GM23338 (cell line): ENCODE measurements around the gene SLC2A4RG. TPM values are rescaled to one million over a fixed set of nuclear protein-coding genes. Genes with fewer than 3 reads are reported as not detected.

Experiments
- ATAC-seq: fragments of 200-7000 bp; cut with Tn5 transposase; 3 replicates; pipeline ENCODE4 v1.9.1; 2020
- DNase-seq: peaks from one replicate; pipeline ENCODE4 v3.0.0-alpha.2; 2015; ENCODE audit warnings: low spot score
- H2AFZ ChIP-seq: fragments of 200-600 bp; sonication (generic); 2 replicates; pipeline ENCODE4 v1.8.0; 2016; ENCODE audit warnings: antibody characterized with exemption, mild to moderate bottlenecking, moderate library complexity
- H3F3A ChIP-seq: fragments of 200-600 bp; sonication (generic); replicated peaks from 2 replicates; pipeline ENCODE4 v1.8.0; 2017; ENCODE audit warnings: antibody characterized with exemption, mixed run types, low read depth
- H3K27ac ChIP-seq: fragments of 200-600 bp; sonication (generic); 2 replicates; pipeline ENCODE4 v1.6.1; 2016; ENCODE audit warnings: low read depth
- H3K27me3 ChIP-seq: fragments of 200-600 bp; sonication (generic); 2 replicates; pipeline ENCODE4 v1.8.0; 2016; ENCODE audit warnings: mild to moderate bottlenecking, mixed run types, moderate library complexity; ENCODE audit not compliant: insufficient read depth
- H3K36me3 ChIP-seq: fragments of 200-600 bp; sonication (generic); 2 replicates; pipeline ENCODE4 v1.8.0; 2016; ENCODE audit warnings: mild to moderate bottlenecking; ENCODE audit not compliant: insufficient read depth
- H3K4me1 ChIP-seq: fragments of 200-600 bp; sonication (generic); 2 replicates; pipeline ENCODE4 v1.8.0; 2016; ENCODE audit warnings: mild to moderate bottlenecking, moderate library complexity; ENCODE audit not compliant: insufficient read depth
- H3K4me2 ChIP-seq: fragments of 200-600 bp; sonication (generic); 2 replicates; pipeline ENCODE4 v1.7.1; 2017; ENCODE audit warnings: mixed run types
- H3K4me3 ChIP-seq: fragments of 200-600 bp; sonication (generic); 2 replicates; pipeline ENCODE4 v1.6.1; 2016; ENCODE audit warnings: mixed run types
- H3K79me2 ChIP-seq: fragments of 200-600 bp; sonication (generic); replicated peaks from 2 replicates; pipeline ENCODE4 v1.8.0; 2017; ENCODE audit warnings: mild to moderate bottlenecking; ENCODE audit not compliant: insufficient read depth
- H3K9me2 ChIP-seq: fragments of 200-600 bp; sonication (generic); 2 replicates; pipeline ENCODE4 v1.8.0; 2017; ENCODE audit not compliant: insufficient read depth
- H4K20me1 ChIP-seq: fragments of 200-600 bp; sonication (generic); replicated peaks from 2 replicates; pipeline ENCODE4 v1.8.0; 2017; ENCODE audit warnings: mild to moderate bottlenecking; ENCODE audit not compliant: insufficient read depth
- H3K27ac Mint-ChIP-seq: 2 replicates; pipeline ENCODE4 v1.8.0; 2020; ENCODE audit warnings: inconsistent platforms, mild to moderate bottlenecking, moderate library complexity, mixed read lengths
- H3K27me3 Mint-ChIP-seq: 3 replicates; pipeline ENCODE4 v1.8.0; 2022; ENCODE audit warnings: low read depth, mild to moderate bottlenecking, moderate library complexity, mixed read lengths, inconsistent platforms; ENCODE audit not compliant: insufficient read depth, poor library complexity
- H3K36me3 Mint-ChIP-seq: 3 replicates; pipeline ENCODE4 v1.8.0; 2021; ENCODE audit warnings: low read depth, mild to moderate bottlenecking, inconsistent platforms, moderate library complexity, mixed read lengths
- H3K4me1 Mint-ChIP-seq: 3 replicates; pipeline ENCODE4 v1.8.0; 2020; ENCODE audit warnings: mild to moderate bottlenecking, inconsistent platforms, mixed read lengths
- H3K4me3 Mint-ChIP-seq: 3 replicates; pipeline ENCODE4 v1.8.0; 2021; ENCODE audit warnings: moderate library complexity, mild to moderate bottlenecking, inconsistent platforms, mixed read lengths
- H3K9me3 Mint-ChIP-seq: 3 replicates; pipeline ENCODE4 v1.8.0; 2020; ENCODE audit warnings: moderate library complexity, mild to moderate bottlenecking, inconsistent platforms, mixed read lengths
- CREB1 ChIP-seq: fragments of 250-450 bp; sonication (Bioruptor Pico); IDR thresholded peaks from 2 replicates; pipeline ENCODE4 v1.5.0; 2020; ENCODE audit warnings: low read depth, mild to moderate bottlenecking, moderate library complexity
- EZH2 ChIP-seq: fragments of 200-600 bp; sonication (generic); IDR thresholded peaks from one replicate; pipeline ENCODE4 v1.8.0; 2017; ENCODE audit warnings: antibody characterized with exemption, mild to moderate bottlenecking, low read depth; ENCODE audit not compliant: unreplicated experiment
- EZH2phosphoT487 ChIP-seq: fragments of 200-600 bp; sonication (generic); IDR thresholded peaks from one replicate; pipeline ENCODE4 v1.8.1; 2018; ENCODE audit warnings: antibody characterized with exemption; ENCODE audit not compliant: unreplicated experiment
- JUNB ChIP-seq: IDR thresholded peaks from one replicate; pipeline ENCODE4 v1.6.1; 2016; ENCODE audit warnings: antibody characterized with exemption; ENCODE audit not compliant: unreplicated experiment
- NANOG ChIP-seq: IDR thresholded peaks from 2 replicates; pipeline ENCODE4 v1.6.1; 2016; ENCODE audit warnings: antibody characterized with exemption, borderline replicate concordance
- POLR2AphosphoS5 ChIP-seq: IDR thresholded peaks from 2 replicates; pipeline ENCODE4 v1.6.1; 2016; ENCODE audit warnings: antibody characterized with exemption, low read depth
- STAT1 ChIP-seq: IDR thresholded peaks from one replicate; pipeline ENCODE4 v1.6.1; 2016; ENCODE audit warnings: antibody characterized with exemption; ENCODE audit not compliant: unreplicated experiment
- ZNF114 ChIP-seq: fragments of 250-450 bp; sonication (Bioruptor Pico); IDR thresholded peaks from 2 replicates; pipeline ENCODE4 v1.5.0; 2020; ENCODE audit warnings: mild to moderate bottlenecking, moderate library complexity
- ZNF331 ChIP-seq: fragments of 250-450 bp; sonication (Bioruptor Pico); IDR thresholded peaks from 2 replicates; pipeline ENCODE4 v1.5.0; 2020; ENCODE audit warnings: low read depth, mild to moderate bottlenecking, moderate library complexity
- polyA plus RNA-seq: library from polyadenylated mRNA; unstranded; fragments of >200 nt; fragmentation: Nextera tagmentation; extraction: Ambion mirVana; gene quantifications from 2 replicates; pipeline ENCODE4 v1.2.1, GENCODE V29; 2016
- total RNA-seq: library from RNA; depleted of rRNA; stranded (reverse); fragments of >200 nt; shearing (Covaris generic); gene quantifications from 2 replicates; pipeline ENCODE4 v1.2.3, GENCODE V29; 2014
- TF ChIP-seq, protein P1 (sequence below): IDR thresholded peaks from one replicate; pipeline ENCODE4 v1.6.1; 2018; ENCODE audit warnings: antibody characterized with exemption; ENCODE audit not compliant: unreplicated experiment
- TF ChIP-seq, protein P2 (sequence below): fragments of 250-450 bp; sonication (Bioruptor Pico); IDR thresholded peaks from 2 replicates; pipeline ENCODE4 v1.5.0; 2020; ENCODE audit warnings: mild to moderate bottlenecking, moderate library complexity
- TF ChIP-seq, protein P3 (sequence below): IDR thresholded peaks from 2 replicates; pipeline ENCODE4 v1.6.1; 2016; ENCODE audit warnings: antibody characterized with exemption
- TF ChIP-seq, protein P4 (sequence below), 2 experiments: fragments of 200-600 bp in 1 of 2; sonication (generic) in 1 of 2; conservative IDR thresholded peaks; 2 replicates each; pipeline versions ENCODE4 v1.5.1 to v1.6.1; 2016 to 2017; ENCODE audit warnings: antibody characterized with exemption in 2 of 2, low read depth in 2 of 2, mild to moderate bottlenecking in 2 of 2, moderate library complexity in 1 of 2

SLC2A4RG gene
- total and polyA plus RNA-seq, 2 experiments from 2014 or later = 22.8 to 42.0 TPM

DNA sequence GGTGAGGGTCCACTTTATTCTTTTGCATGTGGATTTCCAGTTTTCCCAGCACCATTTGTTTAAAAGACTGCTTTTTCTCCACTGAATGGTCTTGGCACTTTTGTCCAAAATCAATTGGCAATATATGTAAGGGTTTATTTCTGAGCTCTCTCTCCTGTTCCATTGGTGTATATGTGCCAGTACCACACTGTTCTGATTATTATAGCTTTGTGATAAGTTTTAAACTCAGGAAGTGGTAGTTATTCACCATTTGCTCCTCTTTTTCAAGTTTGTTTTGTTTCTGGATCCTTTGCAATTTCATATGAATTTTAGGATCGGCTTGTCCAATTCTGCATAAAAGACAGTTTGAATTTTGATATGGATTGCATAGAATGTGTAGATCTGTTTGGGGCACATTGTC is 27.4 kb upstream of the SLC2A4RG start:
- H3K9me3 Mint-ChIP-seq = no peaks in the 10 kb centered on the region
- Histone ChIP-seq H3K4me2 (no peak overlapping the region), H3K36me3 (peaks cover 4% of the 10 kb centered on the region; the same call in 1 of the 2 replicates), H2AFZ (no peak overlapping the region), H3F3A (0 out of 2 replicates have a peak, but pooled peaks cover 12% of the 10 kb centered on the region), H3K27me3 (no peaks in the 10 kb centered on the region), H4K20me1 (peaks cover 12% of the 10 kb centered on the region), H3K4me1 (no peaks in the 10 kb centered on the region), H3K9me2 (no peaks in the 10 kb centered on the region), H3K79me2 (peaks cover 87% of the 10 kb centered on the region), H3K27ac (no peak overlapping the region), H3K4me3 (no peak overlapping the region)
- peaks cover 2% of the 10 kb centered on the region for H3K27me3 Mint-ChIP-seq
- no peak for DNase-seq
- no peak for ATAC-seq
- no peak overlapping the region for H3K27ac Mint-ChIP-seq
- H3K4me3 Mint-ChIP-seq = no peak overlapping the region
- TF ChIP-seq EZH2 (no peak), STAT1 (no peak), EZH2phosphoT487 (no peak), ZNF331 (CRISPR knock-in tag) (no peak), NANOG (no peak), POLR2AphosphoS5 (no peak), JUNB (no peak), CREB1 (no peak), ZNF114 (CRISPR knock-in tag) (no peak)
- TF ChIP-seq, protein P1, sequence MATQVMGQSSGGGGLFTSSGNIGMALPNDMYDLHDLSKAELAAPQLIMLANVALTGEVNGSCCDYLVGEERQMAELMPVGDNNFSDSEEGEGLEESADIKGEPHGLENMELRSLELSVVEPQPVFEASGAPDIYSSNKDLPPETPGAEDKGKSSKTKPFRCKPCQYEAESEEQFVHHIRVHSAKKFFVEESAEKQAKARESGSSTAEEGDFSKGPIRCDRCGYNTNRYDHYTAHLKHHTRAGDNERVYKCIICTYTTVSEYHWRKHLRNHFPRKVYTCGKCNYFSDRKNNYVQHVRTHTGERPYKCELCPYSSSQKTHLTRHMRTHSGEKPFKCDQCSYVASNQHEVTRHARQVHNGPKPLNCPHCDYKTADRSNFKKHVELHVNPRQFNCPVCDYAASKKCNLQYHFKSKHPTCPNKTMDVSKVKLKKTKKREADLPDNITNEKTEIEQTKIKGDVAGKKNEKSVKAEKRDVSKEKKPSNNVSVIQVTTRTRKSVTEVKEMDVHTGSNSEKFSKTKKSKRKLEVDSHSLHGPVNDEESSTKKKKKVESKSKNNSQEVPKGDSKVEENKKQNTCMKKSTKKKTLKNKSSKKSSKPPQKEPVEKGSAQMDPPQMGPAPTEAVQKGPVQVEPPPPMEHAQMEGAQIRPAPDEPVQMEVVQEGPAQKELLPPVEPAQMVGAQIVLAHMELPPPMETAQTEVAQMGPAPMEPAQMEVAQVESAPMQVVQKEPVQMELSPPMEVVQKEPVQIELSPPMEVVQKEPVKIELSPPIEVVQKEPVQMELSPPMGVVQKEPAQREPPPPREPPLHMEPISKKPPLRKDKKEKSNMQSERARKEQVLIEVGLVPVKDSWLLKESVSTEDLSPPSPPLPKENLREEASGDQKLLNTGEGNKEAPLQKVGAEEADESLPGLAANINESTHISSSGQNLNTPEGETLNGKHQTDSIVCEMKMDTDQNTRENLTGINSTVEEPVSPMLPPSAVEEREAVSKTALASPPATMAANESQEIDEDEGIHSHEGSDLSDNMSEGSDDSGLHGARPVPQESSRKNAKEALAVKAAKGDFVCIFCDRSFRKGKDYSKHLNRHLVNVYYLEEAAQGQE = no peak
- TF ChIP-seq, protein P2, sequence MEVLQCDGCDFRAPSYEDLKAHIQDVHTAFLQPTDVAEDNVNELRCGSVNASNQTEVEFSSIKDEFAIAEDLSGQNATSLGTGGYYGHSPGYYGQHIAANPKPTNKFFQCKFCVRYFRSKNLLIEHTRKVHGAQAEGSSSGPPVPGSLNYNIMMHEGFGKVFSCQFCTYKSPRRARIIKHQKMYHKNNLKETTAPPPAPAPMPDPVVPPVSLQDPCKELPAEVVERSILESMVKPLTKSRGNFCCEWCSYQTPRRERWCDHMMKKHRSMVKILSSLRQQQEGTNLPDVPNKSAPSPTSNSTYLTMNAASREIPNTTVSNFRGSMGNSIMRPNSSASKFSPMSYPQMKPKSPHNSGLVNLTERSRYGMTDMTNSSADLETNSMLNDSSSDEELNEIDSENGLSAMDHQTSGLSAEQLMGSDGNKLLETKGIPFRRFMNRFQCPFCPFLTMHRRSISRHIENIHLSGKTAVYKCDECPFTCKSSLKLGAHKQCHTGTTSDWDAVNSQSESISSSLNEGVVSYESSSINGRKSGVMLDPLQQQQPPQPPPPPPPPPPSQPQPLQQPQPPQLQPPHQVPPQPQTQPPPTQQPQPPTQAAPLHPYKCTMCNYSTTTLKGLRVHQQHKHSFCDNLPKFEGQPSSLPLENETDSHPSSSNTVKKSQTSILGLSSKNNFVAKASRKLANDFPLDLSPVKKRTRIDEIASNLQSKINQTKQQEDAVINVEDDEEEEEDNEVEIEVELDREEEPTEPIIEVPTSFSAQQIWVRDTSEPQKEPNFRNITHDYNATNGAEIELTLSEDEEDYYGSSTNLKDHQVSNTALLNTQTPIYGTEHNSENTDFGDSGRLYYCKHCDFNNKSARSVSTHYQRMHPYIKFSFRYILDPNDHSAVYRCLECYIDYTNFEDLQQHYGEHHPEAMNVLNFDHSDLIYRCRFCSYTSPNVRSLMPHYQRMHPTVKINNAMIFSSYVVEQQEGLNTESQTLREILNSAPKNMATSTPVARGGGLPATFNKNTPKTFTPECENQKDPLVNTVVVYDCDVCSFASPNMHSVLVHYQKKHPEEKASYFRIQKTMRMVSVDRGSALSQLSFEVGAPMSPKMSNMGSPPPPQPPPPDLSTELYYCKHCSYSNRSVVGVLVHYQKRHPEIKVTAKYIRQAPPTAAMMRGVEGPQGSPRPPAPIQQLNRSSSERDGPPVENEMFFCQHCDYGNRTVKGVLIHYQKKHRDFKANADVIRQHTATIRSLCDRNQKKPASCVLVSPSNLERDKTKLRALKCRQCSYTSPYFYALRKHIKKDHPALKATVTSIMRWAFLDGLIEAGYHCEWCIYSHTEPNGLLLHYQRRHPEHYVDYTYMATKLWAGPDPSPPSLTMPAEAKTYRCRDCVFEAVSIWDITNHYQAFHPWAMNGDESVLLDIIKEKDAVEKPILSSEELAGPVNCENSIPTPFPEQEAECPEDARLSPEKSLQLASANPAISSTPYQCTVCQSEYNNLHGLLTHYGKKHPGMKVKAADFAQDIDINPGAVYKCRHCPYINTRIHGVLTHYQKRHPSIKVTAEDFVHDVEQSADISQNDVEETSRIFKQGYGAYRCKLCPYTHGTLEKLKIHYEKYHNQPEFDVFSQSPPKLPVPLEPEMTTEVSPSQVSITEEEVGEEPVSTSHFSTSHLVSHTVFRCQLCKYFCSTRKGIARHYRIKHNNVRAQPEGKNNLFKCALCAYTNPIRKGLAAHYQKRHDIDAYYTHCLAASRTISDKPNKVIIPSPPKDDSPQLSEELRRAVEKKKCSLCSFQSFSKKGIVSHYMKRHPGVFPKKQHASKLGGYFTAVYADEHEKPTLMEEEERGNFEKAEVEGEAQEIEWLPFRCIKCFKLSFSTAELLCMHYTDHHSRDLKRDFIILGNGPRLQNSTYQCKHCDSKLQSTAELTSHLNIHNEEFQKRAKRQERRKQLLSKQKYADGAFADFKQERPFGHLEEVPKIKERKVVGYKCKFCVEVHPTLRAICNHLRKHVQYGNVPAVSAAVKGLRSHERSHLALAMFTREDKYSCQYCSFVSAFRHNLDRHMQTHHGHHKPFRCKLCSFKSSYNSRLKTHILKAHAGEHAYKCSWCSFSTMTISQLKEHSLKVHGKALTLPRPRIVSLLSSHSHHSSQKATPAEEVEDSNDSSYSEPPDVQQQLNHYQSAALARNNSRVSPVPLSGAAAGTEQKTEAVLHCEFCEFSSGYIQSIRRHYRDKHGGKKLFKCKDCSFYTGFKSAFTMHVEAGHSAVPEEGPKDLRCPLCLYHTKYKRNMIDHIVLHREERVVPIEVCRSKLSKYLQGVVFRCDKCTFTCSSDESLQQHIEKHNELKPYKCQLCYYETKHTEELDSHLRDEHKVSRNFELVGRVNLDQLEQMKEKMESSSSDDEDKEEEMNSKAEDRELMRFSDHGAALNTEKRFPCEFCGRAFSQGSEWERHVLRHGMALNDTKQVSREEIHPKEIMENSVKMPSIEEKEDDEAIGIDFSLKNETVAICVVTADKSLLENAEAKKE = no peak
- TF ChIP-seq, protein P3, sequence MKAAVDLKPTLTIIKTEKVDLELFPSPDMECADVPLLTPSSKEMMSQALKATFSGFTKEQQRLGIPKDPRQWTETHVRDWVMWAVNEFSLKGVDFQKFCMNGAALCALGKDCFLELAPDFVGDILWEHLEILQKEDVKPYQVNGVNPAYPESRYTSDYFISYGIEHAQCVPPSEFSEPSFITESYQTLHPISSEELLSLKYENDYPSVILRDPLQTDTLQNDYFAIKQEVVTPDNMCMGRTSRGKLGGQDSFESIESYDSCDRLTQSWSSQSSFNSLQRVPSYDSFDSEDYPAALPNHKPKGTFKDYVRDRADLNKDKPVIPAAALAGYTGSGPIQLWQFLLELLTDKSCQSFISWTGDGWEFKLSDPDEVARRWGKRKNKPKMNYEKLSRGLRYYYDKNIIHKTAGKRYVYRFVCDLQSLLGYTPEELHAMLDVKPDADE = no peak
- TF ChIP-seq, protein P4, sequence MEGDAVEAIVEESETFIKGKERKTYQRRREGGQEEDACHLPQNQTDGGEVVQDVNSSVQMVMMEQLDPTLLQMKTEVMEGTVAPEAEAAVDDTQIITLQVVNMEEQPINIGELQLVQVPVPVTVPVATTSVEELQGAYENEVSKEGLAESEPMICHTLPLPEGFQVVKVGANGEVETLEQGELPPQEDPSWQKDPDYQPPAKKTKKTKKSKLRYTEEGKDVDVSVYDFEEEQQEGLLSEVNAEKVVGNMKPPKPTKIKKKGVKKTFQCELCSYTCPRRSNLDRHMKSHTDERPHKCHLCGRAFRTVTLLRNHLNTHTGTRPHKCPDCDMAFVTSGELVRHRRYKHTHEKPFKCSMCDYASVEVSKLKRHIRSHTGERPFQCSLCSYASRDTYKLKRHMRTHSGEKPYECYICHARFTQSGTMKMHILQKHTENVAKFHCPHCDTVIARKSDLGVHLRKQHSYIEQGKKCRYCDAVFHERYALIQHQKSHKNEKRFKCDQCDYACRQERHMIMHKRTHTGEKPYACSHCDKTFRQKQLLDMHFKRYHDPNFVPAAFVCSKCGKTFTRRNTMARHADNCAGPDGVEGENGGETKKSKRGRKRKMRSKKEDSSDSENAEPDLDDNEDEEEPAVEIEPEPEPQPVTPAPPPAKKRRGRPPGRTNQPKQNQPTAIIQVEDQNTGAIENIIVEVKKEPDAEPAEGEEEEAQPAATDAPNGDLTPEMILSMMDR (conservative IDR thresholded peaks at IDR 0.05; ENCODE audit: low read depth in 2 of 2) = no peak
- peaks cover 4% of the 10 kb centered on the region for H3K4me1 Mint-ChIP-seq
- H3K36me3 Mint-ChIP-seq = peaks cover 54% of the 10 kb centered on the region
